Lower lobe of right lung (tissue), 2 donors: ENCODE results near the gene ATXN7L1. TPM values are rescaled to one million over a fixed set of nuclear protein-coding genes. Genes with fewer than 3 reads are reported as not detected.

Experiments used
- ATAC-seq, 2 donors: fragments of 200-7000 bp; cut with Tn5 transposase; one replicate each; pipeline ENCODE4 v1.9.1; 2020 to 2022; ENCODE audit warnings: mild to moderate bottlenecking in 2 of 2, moderate library complexity in 2 of 2
- DNase-seq: peaks from one replicate; pipeline ENCODE4 v3.0.0-alpha.2; 2020
- H3K27ac ChIP-seq: fragments of 200-600 bp; one replicate; pipeline ENCODE4 v1.8.0; 2022
- H3K27me3 ChIP-seq: fragments of 200-600 bp; one replicate; pipeline ENCODE4 v1.8.0; 2022; ENCODE audit warnings: low read depth
- H3K36me3 ChIP-seq: fragments of 200-600 bp; one replicate; pipeline ENCODE4 v1.8.0; 2022; ENCODE audit warnings: mild to moderate bottlenecking
- H3K4me1 ChIP-seq: fragments of 200-600 bp; one replicate; pipeline ENCODE4 v1.8.0; 2022
- H3K4me3 ChIP-seq: fragments of 200-600 bp; one replicate; pipeline ENCODE4 v1.8.0; 2022; ENCODE audit warnings: mild to moderate bottlenecking
- H3K9me3 ChIP-seq: fragments of 200-600 bp; one replicate; pipeline ENCODE4 v1.8.0; 2022
- CTCF ChIP-seq: fragments of 200-600 bp; IDR thresholded peaks from one replicate; pipeline ENCODE4 v1.8.0; 2022; ENCODE audit warnings: antibody characterized with exemption, mild to moderate bottlenecking
- intact Hi-C: fragments of 100-400 bp; cut with DNase I; formaldehyde crosslinking; loops from one replicate; pipeline ENCODE4 v1.11.0; 2022
- total RNA-seq: library from RNA; stranded (reverse); fragmentation: NEBNext Ultra II Directional; extraction: Animal tissue kit (Norgen Biotek cat#: 25700); gene quantifications from one replicate; pipeline ENCODE4 v1.2.1, GENCODE V29; 2021
- donor health status: DM: no; HTN: yes; CAD: no; lungs with severe emphysema.

The ATXN7L1 gene
- total RNA-seq, 1 donor from 2014 or later: 17.7 TPM

- no peak for ATAC-seq
- DNase-seq: no peak
- H3K36me3 ChIP-seq: no peaks in the 10 kb centered on the region
Measured at GRCh38 chr7:105723572-105723971, 152.8 kb downstream of the ATXN7L1 start.

GRCh38 chr7:105721571-105722104 lies 154.8 kb downstream of the ATXN7L1 start:
- DNase-seq: no peak
- H3K4me3 ChIP-seq: no peak overlapping the region
- H3K27me3 ChIP-seq: no peaks in the 10 kb centered on the region
- no peaks in the 10 kb centered on the region for H3K36me3 ChIP-seq
- H3K27ac ChIP-seq: no peak overlapping the region
- no peak for TF ChIP-seq CTCF
- no peaks in the 10 kb centered on the region for H3K4me1 ChIP-seq
- ATAC-seq: no peak
- intact Hi-C loops: no loop called here
- H3K9me3 ChIP-seq: no peaks in the 10 kb centered on the region

More at GRCh38 chr7:105723572-105723971, 152.8 kb downstream of the ATXN7L1 start:
- Histone ChIP-seq H3K9me3 (no peaks in the 10 kb centered on the region), H3K27ac (no peak overlapping the region), H3K4me1 (no peaks in the 10 kb centered on the region), H3K27me3 (no peaks in the 10 kb centered on the region), H3K4me3 (no peak overlapping the region)
- intact Hi-C loops: no loop called here
- no peak for TF ChIP-seq CTCF

- no peak overlapping the region for H3K27ac ChIP-seq
Measured at GRCh38 chr7:105719919-105720318, 156.5 kb downstream of the ATXN7L1 start.

GRCh38 chr7:105719395-105719794 lies 157.0 kb downstream of the ATXN7L1 start:
- DNase-seq (no peak), ATAC-seq (no peak)
- no peaks in the 10 kb centered on the region for H3K4me1 ChIP-seq
- TF ChIP-seq CTCF: no peak
- H3K9me3 ChIP-seq: no peaks in the 10 kb centered on the region
- H3K27me3 ChIP-seq: no peaks in the 10 kb centered on the region
- no peaks in the 10 kb centered on the region for H3K36me3 ChIP-seq
- no peak overlapping the region for H3K27ac ChIP-seq
- no peak overlapping the region for H3K4me3 ChIP-seq
- intact Hi-C loops: no loop called here

More at GRCh38 chr7:105719919-105720318, 156.5 kb downstream of the ATXN7L1 start:
- intact Hi-C loops: no loop called here
- Histone ChIP-seq H3K27me3 (no peaks in the 10 kb centered on the region), H3K4me1 (no peaks in the 10 kb centered on the region), H3K9me3 (no peaks in the 10 kb centered on the region), H3K36me3 (no peaks in the 10 kb centered on the region), H3K4me3 (no peak overlapping the region)
- DNase-seq (no peak), ATAC-seq (no peak)
- no peak for TF ChIP-seq CTCF

GRCh38 chr7:105718511-105718925 lies 157.9 kb downstream of the ATXN7L1 start:
- no peak overlapping the region for H3K27ac ChIP-seq
- H3K4me3 ChIP-seq: no peak overlapping the region
- ATAC-seq: peak; percentile 48 to 57
- intact Hi-C loops: no loop called here
- H3K4me1 ChIP-seq: no peaks in the 10 kb centered on the region
- H3K9me3 ChIP-seq: no peaks in the 10 kb centered on the region
- no peak for DNase-seq
- no peaks in the 10 kb centered on the region for H3K27me3 ChIP-seq
- H3K36me3 ChIP-seq: no peaks in the 10 kb centered on the region
- no peak for TF ChIP-seq CTCF

GRCh38 chr7:105715528-105715927 lies 160.9 kb downstream of the ATXN7L1 start:
- TF ChIP-seq CTCF: no peak
- Histone ChIP-seq H3K4me3 (no peak overlapping the region), H3K4me1 (no peaks in the 10 kb centered on the region), H3K36me3 (no peaks in the 10 kb centered on the region), H3K9me3 (peaks cover 13% of the 10 kb centered on the region), H3K27me3 (no peaks in the 10 kb centered on the region), H3K27ac (no peak overlapping the region)
- DNase-seq (no peak), ATAC-seq (no peak)
- intact Hi-C loops: no loop called here
